CD4-positive, alpha-beta memory T cell (primary cell): Measurements from ENCODE around the gene LIX1. TPM values are rescaled to one million over a fixed set of nuclear protein-coding genes. Genes with fewer than 3 reads are reported as not detected.
"Not testable (repeated sequence)": the region's sequence is repeated elsewhere in the genome, so short reads cannot be mapped to it uniquely, and the experiment has no call there.

ENCODE experiments used
- CTCF ChIA-PET: fragments of 350-600 bp; sonication (Branson Sonifier 250); formaldehyde crosslinking; loops from one replicate; lab custom pipeline; 2021; ENCODE audit warnings: inconsistent platforms; ENCODE audit not compliant: partially characterized antibody; lab: Charles Lee
- POLR2A ChIA-PET: fragments of 350-600 bp; sonication (Branson Sonifier 250); formaldehyde crosslinking; loops from one replicate; lab custom pipeline; 2021; ENCODE audit not compliant: partially characterized antibody; lab: Charles Lee
- DNase-seq, 5 donors: peaks; one replicate each; pipeline versions ENCODE4 v3.0.0 to v3.0.0-alpha.2; 2020 to 2022; ENCODE audit warnings: mixed read lengths in 1 of 5
- H3K27ac ChIP-seq: one replicate; pipeline ENCODE4 v1.7.0; 2013; ENCODE audit warnings: low read depth, low read length
- H3K27me3 ChIP-seq: 2 replicates; pipeline ENCODE4 v1.7.0; 2013; ENCODE audit warnings: mild to moderate bottlenecking, low read length, moderate library complexity; ENCODE audit not compliant: insufficient read depth
- H3K36me3 ChIP-seq: 2 replicates; pipeline ENCODE4 v1.7.0; 2013; ENCODE audit warnings: mild to moderate bottlenecking, low read length, moderate library complexity; ENCODE audit not compliant: insufficient read depth
- H3K4me1 ChIP-seq: 2 replicates; pipeline ENCODE4 v1.7.0; 2013; ENCODE audit warnings: mild to moderate bottlenecking, low read length, moderate library complexity; ENCODE audit not compliant: insufficient read depth
- H3K4me3 ChIP-seq, 2 donors: one replicate each; pipeline ENCODE4 v1.7.0; 2013; ENCODE audit warnings: low read length in 2 of 2, mild to moderate bottlenecking in 1 of 2
- H3K9me3 ChIP-seq, 2 donors: one replicate each; pipeline ENCODE4 v1.7.0; 2013; ENCODE audit warnings: low read length in 2 of 2, control low read depth in 1 of 2; ENCODE audit not compliant: control insufficient read depth in 1 of 2
- H3K27ac Mint-ChIP-seq, 7 donors: one replicate each; pipeline ENCODE4 v1.8.0; 2020 to 2021; ENCODE audit warnings: mixed read lengths in 7 of 7, mild to moderate bottlenecking in 6 of 7, inconsistent platforms in 3 of 7, moderate library complexity in 3 of 7
- H3K27me3 Mint-ChIP-seq, 2 donors: one replicate each; pipeline ENCODE4 v1.8.0; 2020 to 2021; ENCODE audit warnings: mixed read lengths in 2 of 2
- H3K36me3 Mint-ChIP-seq, 2 donors: one replicate each; pipeline ENCODE4 v1.8.0; 2020 to 2021; ENCODE audit warnings: mixed read lengths in 2 of 2, inconsistent platforms in 1 of 2, mild to moderate bottlenecking in 1 of 2
- H3K4me1 Mint-ChIP-seq, 4 donors: one replicate each; pipeline ENCODE4 v1.8.0; 2020 to 2021; ENCODE audit warnings: mixed read lengths in 4 of 4, mild to moderate bottlenecking in 1 of 4
- H3K4me3 Mint-ChIP-seq, 8 donors: one replicate each; pipeline ENCODE4 v1.8.0; 2020 to 2021; ENCODE audit warnings: mixed read lengths in 8 of 8, mild to moderate bottlenecking in 7 of 8, moderate library complexity in 6 of 8, inconsistent platforms in 3 of 8
- H3K9me3 Mint-ChIP-seq, 8 donors: one replicate each; pipeline ENCODE4 v1.8.0; 2020 to 2021; ENCODE audit warnings: mixed read lengths in 8 of 8, mild to moderate bottlenecking in 5 of 8, inconsistent platforms in 3 of 8, moderate library complexity in 1 of 8
- intact Hi-C: fragments of 100-400 bp; cut with micrococcal nuclease; formaldehyde crosslinking; loops from one replicate; pipeline ENCODE4 v1.15.1; 2023
- polyA plus RNA-seq, 2 donors: library from polyadenylated mRNA; unstranded; fragments of 300-500 nt; fragmentation: Illumina TruSeq; gene quantifications; one replicate each; pipeline ENCODE4 v1.2.3, GENCODE V29; 2021
- total RNA-seq, 2 experiments: library from RNA; stranded (reverse); gene quantifications; one replicate each; pipeline ENCODE4 v1.2.3, GENCODE V29; 2021

The LIX1 gene
- total and polyA plus RNA-seq, 4 experiments from 2014 or later, result not detected

DNA sequence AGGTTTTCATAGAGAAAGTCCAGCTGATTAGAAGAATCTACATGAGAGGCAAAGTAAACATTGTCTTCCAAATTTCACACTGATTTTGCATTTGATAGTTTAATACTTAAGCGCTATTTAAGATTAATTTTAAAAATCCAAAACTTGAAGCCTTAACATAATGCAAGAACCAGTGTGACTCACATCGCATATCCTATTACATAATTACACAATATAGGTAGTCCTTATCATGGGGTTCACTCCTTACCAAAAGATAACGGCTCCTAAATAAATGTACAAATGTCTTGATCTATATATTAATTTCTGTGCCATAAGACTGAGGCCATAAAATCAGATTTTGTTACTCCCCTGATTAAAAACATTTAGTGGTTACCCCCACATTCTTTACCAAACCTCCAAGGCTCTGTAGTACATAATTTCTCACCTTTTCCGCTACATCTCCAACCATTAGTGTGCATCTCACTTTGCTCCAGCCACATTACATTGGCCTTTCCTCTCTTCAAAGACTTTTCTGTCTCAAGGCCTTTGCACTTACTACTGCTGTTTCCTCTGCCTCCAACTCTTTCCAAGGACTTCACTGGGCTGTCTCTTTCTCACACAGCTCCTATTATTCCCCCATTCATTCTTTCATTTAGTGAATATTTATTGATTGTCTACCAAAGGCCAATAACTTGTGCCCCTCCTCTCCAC, 39.6 kb upstream of the LIX1 start:
- POLR2A ChIA-PET, result interaction anchor here (0.9 to 1.5 kb wide), 2 partner anchors 246 to 305 kb away, joined by 3 to 4 read pairs; no protein-coding TSS in a partner anchor
- Histone ChIP-seq H3K27ac (peak overlapping the region; percentile 95), H3K27me3 (no peaks in the 10 kb centered on the region), H3K4me1 (peaks cover 29% of the 10 kb centered on the region), H3K4me3 (peak overlapping the region; percentile 77 to 87), H3K36me3 (peaks cover 20% of the 10 kb centered on the region), H3K9me3 (no peaks in the 10 kb centered on the region)
- peaks cover 30 to 41% of the 10 kb centered on the region in 2 donors for H3K36me3 Mint-ChIP-seq
- H3K27me3 Mint-ChIP-seq, result no peaks in the 10 kb centered on the region
- peak in 1 of 5 donors; percentile 14 for DNase-seq
- intact Hi-C loops, result loop anchor here (2.0 to 10.0 kb wide), 3 partner anchors 645 to 1853 kb away; partner anchors contain the start of gene CHD1
- H3K9me3 Mint-ChIP-seq, result peaks cover 0 to 1% (median 0%) of the 10 kb centered on the region in 8 donors
- peak overlapping the region; percentile 94 to 99 (median 97) for H3K4me3 Mint-ChIP-seq
- CTCF ChIA-PET, result interaction anchor here (1.0 to 2.0 kb wide), 5 partner anchors 9 to 1588 kb away, joined by 3 to 6 read pairs (median 4); no protein-coding TSS in a partner anchor
- peaks cover 26 to 51% (median 39%) of the 10 kb centered on the region in 4 donors for H3K4me1 Mint-ChIP-seq
- peak overlapping the region; percentile 99 to 100 (median 100) for H3K27ac Mint-ChIP-seq

DNA sequence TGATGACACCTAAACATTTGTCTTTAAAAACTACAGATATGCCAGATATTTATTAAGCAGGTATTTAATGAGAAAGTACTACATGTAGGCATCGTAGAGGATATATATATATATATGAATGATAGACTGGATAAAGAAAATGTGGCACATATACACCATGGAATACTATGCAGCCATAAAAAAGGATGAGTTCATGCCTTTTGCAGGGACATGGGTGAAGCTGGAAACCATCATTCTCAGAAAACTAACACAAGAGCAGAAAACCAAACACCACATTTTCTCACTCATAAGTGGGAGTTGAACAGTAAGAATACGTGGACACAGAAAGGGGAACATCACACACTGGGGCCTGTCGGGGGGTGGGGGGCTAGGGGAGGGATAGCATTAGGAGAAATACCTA, 37.0 kb upstream of the LIX1 start:
- DNase-seq, H3K27me3 ChIP-seq, H3K4me3 ChIP-seq, H3K9me3 ChIP-seq, intact Hi-C loops, H3K27me3 Mint-ChIP-seq, H3K27ac ChIP-seq, H3K9me3 Mint-ChIP-seq: not testable (repeated sequence)
- ChIA-PET CTCF (interaction anchor here (1.1 to 1.4 kb wide), 2 partner anchors 17 to 1588 kb away, joined by 3 to 6 read pairs; no protein-coding TSS in a partner anchor), POLR2A (interaction anchor here (0.8 kb wide), 1 partner anchor 17 kb away, joined by 3 read pairs; no protein-coding TSS in a partner anchor)
- Mint-ChIP-seq H3K4me3 (peak overlapping the region in 2 of 8 donors; percentile 35 to 59), H3K27ac (peak overlapping the region in 1 of 7 donors; percentile 94), H3K36me3 (peaks cover 41 to 59% of the 10 kb centered on the region in 2 donors), H3K4me1 (peaks cover 26 to 50% (median 37%) of the 10 kb centered on the region in 4 donors)
- H3K36me3 ChIP-seq, result peaks cover 38% of the 10 kb centered on the region
- H3K4me1 ChIP-seq, result peaks cover 29% of the 10 kb centered on the region

DNA sequence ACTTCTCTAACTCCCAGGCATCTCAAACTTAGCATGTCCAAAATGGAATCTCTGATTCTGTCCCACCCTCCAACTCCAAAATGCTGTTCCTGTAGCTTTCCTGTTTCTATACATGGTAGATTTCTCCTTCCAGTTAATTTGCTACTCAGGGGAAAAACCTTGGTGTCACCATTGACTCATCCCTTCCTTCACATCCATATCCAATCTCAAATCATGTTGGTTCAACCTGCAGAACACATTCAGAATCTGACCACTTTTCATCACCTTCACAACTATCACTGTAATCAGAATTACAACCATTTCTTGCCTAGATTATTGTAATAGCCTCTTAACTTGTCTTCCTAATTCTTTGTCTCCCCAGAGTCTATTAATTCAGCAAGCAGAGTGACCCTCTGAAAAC, 29.8 kb upstream of the LIX1 start:
- H3K4me1 ChIP-seq, result peaks cover 8% of the 10 kb centered on the region
- peak overlapping the region in 3 of 7 donors; percentile 3 to 62 (median 22) for H3K27ac Mint-ChIP-seq
- H3K27me3 Mint-ChIP-seq, result no peaks in the 10 kb centered on the region
- no peaks in the 10 kb centered on the region for H3K9me3 Mint-ChIP-seq
- POLR2A ChIA-PET, result no interaction called here
- H3K9me3 ChIP-seq, result no peaks in the 10 kb centered on the region
- H3K27ac ChIP-seq, result no peak overlapping the region
- peaks cover 57% of the 10 kb centered on the region for H3K36me3 ChIP-seq
- H3K4me3 ChIP-seq, result no peak overlapping the region
- intact Hi-C loops, result no loop called here
- H3K4me3 Mint-ChIP-seq, result peak overlapping the region in 1 of 8 donors; percentile 6
- H3K4me1 Mint-ChIP-seq, result peaks cover 14 to 18% (median 14%) of the 10 kb centered on the region in 4 donors
- H3K36me3 Mint-ChIP-seq, result peaks cover 44 to 75% of the 10 kb centered on the region in 2 donors
- CTCF ChIA-PET, result no interaction called here
- H3K27me3 ChIP-seq, result no peaks in the 10 kb centered on the region
- no peak for DNase-seq

DNA sequence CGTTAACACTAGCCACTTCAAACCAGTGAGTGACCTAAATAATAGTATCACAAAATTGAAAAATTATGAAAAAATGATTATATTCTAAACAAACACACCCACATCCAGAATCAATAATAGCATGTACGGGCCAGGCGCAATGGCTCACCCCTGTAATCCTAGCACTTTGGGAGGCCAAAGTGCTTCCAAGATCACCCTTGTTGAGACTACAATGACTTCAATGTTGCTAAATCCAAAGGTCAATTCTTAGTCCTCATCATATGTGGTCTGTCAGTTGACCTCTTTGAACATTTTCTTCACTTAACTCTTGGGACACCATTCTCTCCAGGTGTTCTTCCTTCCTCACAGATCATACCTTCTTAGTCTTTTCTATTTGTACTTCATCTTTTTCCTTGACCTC, 29.3 kb upstream of the LIX1 start:
- H3K4me1 Mint-ChIP-seq, result peaks cover 14 to 18% (median 15%) of the 10 kb centered on the region in 4 donors
- CTCF ChIA-PET, result interaction anchor here (2.2 kb wide), 1 partner anchor 10 kb away, joined by 13 read pairs; no protein-coding TSS in a partner anchor
- H3K36me3 ChIP-seq, result peaks cover 52% of the 10 kb centered on the region

DNA sequence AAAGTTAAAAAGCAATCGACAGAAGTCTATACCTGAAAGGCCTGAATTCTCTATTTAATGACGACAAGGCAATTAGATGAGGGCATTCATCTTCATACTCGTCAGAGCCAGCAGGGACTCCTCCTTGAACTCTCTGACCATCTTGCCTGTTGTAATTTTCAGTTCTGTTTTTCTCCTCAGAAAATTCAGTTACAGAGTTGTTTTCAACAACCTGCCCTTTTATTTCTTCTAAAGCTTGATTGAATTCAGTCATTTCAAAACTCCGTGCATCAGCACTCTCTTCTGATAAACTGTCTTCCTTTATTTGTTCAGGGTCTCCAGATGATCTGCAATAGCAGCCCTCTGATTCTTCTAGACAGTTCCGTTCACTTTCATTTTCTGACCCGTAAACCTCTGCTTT, 25.0 kb upstream of the LIX1 start:
- H3K9me3 Mint-ChIP-seq, result no peaks in the 10 kb centered on the region
- DNase-seq, result no peak
- H3K27ac Mint-ChIP-seq, result peak overlapping the region; percentile 83 to 95 (median 90)
- intact Hi-C loops, result loop anchor here (10.0 kb wide), 1 partner anchor 1523 kb away; the partner anchor contains the start of gene RFESD
- no peaks in the 10 kb centered on the region for H3K9me3 ChIP-seq
- H3K36me3 ChIP-seq, result peaks cover 38% of the 10 kb centered on the region
- H3K4me1 Mint-ChIP-seq, result peaks cover 11 to 27% (median 15%) of the 10 kb centered on the region in 4 donors
- CTCF ChIA-PET, result interaction anchor here (1.3 to 5.1 kb wide), 3 partner anchors 13 to 415 kb away, joined by 4 to 30 read pairs (median 5); no protein-coding TSS in a partner anchor
- H3K27me3 ChIP-seq, result no peaks in the 10 kb centered on the region
- peak overlapping the region; percentile 20 for H3K27ac ChIP-seq
- no peak overlapping the region for H3K4me3 ChIP-seq
- POLR2A ChIA-PET, result no interaction called here
- H3K4me1 ChIP-seq, result peaks cover 12% of the 10 kb centered on the region
- H3K36me3 Mint-ChIP-seq, result peaks cover 31 to 64% of the 10 kb centered on the region in 2 donors
- H3K4me3 Mint-ChIP-seq, result peak overlapping the region in 7 of 8 donors; percentile 25 to 94 (median 78)
- no peaks in the 10 kb centered on the region for H3K27me3 Mint-ChIP-seq

More for the DNA sequence above, 29.3 kb upstream of the LIX1 start:
- H3K4me3 ChIP-seq, result no peak overlapping the region
- POLR2A ChIA-PET, result no interaction called here
- no peaks in the 10 kb centered on the region for H3K27me3 ChIP-seq
- Mint-ChIP-seq H3K27me3 (no peaks in the 10 kb centered on the region), H3K36me3 (peaks cover 40 to 73% of the 10 kb centered on the region in 2 donors), H3K27ac (peak overlapping the region in 3 of 7 donors; percentile 3 to 62 (median 14)), H3K4me3 (no peak overlapping the region), H3K9me3 (no peaks in the 10 kb centered on the region)
- H3K9me3 ChIP-seq, result no peaks in the 10 kb centered on the region
- H3K27ac ChIP-seq, result no peak overlapping the region
- DNase-seq, result no peak
- intact Hi-C loops, result no loop called here
- peaks cover 12% of the 10 kb centered on the region for H3K4me1 ChIP-seq

DNA sequence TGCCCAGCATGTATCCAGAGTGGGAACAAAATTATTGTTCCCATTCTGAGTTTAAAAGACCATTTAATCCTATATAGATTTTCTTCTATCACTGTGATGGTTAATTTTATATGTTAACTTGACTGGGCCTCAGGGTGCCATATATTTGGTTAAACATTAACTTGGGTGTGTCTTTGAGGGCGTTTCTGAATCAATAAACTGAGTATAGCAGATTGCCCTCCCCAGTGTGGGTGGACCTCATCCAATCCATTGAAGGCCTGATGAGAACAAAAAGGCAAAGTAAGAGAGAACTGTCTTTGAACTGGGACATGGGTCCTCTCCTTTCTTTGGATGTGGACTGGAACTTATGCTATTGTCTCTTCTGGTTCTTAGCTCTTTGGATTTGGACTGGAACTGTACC, 23.3 kb upstream of the LIX1 start:
- Mint-ChIP-seq H3K4me1 (peaks cover 11 to 27% (median 14%) of the 10 kb centered on the region in 4 donors), H3K27me3 (no peaks in the 10 kb centered on the region), H3K36me3 (peaks cover 27 to 60% of the 10 kb centered on the region in 2 donors), H3K9me3 (no peaks in the 10 kb centered on the region), H3K4me3 (no peak overlapping the region), H3K27ac (peak overlapping the region in 5 of 7 donors; percentile 0 to 70 (median 57))
- POLR2A ChIA-PET, result no interaction called here
- H3K4me3 ChIP-seq, result no peak overlapping the region
- no peak overlapping the region for H3K27ac ChIP-seq
- no peak for DNase-seq
- H3K27me3 ChIP-seq, result no peaks in the 10 kb centered on the region
- intact Hi-C loops, result loop anchor here (10.0 kb wide), 1 partner anchor 1521 kb away; the partner anchor contains the start of gene RFESD
- CTCF ChIA-PET, result interaction anchor here (0.8 to 9.6 kb wide), 5 partner anchors 15 to 551 kb away, joined by 3 to 104 read pairs (median 6); no protein-coding TSS in a partner anchor
- peaks cover 12% of the 10 kb centered on the region for H3K4me1 ChIP-seq
- peaks cover 32% of the 10 kb centered on the region for H3K36me3 ChIP-seq
- H3K9me3 ChIP-seq, result no peaks in the 10 kb centered on the region
